Stimulated activated naive B cell treated with anti-CD40 and anti-IgM and Interleukin-4, amounts not matched to agents 10 μg/mL and 1 μg/mL and 100 μg/mL, for 72 hours (primary cell): ENCODE measurements around the gene ASNSD1.
"Not testable (repeated sequence)": the region's sequence is repeated elsewhere in the genome, so short reads cannot be mapped to it uniquely, and the experiment has no call there.

ENCODE experiments used
- ATAC-seq, 2 donors: fragments of 150-1000 bp; cut with Tn5 transposase; replicated peaks; 2 replicates each; pipeline ENCODE4 v1.10.0; 2021; ENCODE audit warnings: moderate library complexity in 1 of 2
- DNase-seq: peaks from one replicate; pipeline ENCODE4 v3.0.0; 2021
- H3K27ac Mint-ChIP-seq: one replicate; pipeline ENCODE4 v1.8.0; 2022; ENCODE audit warnings: mild to moderate bottlenecking, mixed read lengths
- H3K27me3 Mint-ChIP-seq, 2 donors: one replicate each; pipeline ENCODE4 v1.8.0; 2022; ENCODE audit warnings: mixed read lengths in 2 of 2
- H3K36me3 Mint-ChIP-seq, 2 donors: one replicate each; pipeline ENCODE4 v1.8.0; 2022; ENCODE audit warnings: mixed read lengths in 2 of 2, mild to moderate bottlenecking in 1 of 2
- H3K4me1 Mint-ChIP-seq, 2 donors: one replicate each; pipeline ENCODE4 v1.8.0; 2022; ENCODE audit warnings: mixed read lengths in 2 of 2, mild to moderate bottlenecking in 1 of 2
- H3K4me3 Mint-ChIP-seq, 2 donors: one replicate each; pipeline ENCODE4 v1.8.0; 2022; ENCODE audit warnings: mild to moderate bottlenecking in 2 of 2, mixed read lengths in 2 of 2, moderate library complexity in 1 of 2
- H3K9me3 Mint-ChIP-seq, 2 donors: one replicate each; pipeline ENCODE4 v1.8.0; 2022; ENCODE audit warnings: mixed read lengths in 2 of 2, mild to moderate bottlenecking in 1 of 2

ASNSD1 gene

GRCh38 chr2:189687796-189688195, 26.5 kb downstream of the ASNSD1 start:
- not testable (repeated sequence) for H3K4me3 Mint-ChIP-seq

GRCh38 chr2:189696223-189696622, 35.0 kb downstream of the ASNSD1 start:
- Mint-ChIP-seq H3K27me3 (no peaks in the 10 kb centered on the region), H3K4me1 (peaks cover 2 to 5% of the 10 kb centered on the region in 2 donors), H3K27ac (no peak overlapping the region), H3K4me3 (no peak overlapping the region), H3K36me3 (peaks cover 6 to 7% of the 10 kb centered on the region in 2 donors), H3K9me3 (no peaks in the 10 kb centered on the region)
- ATAC-seq (no peak), DNase-seq (no peak)

More at GRCh38 chr2:189687796-189688195, 26.5 kb downstream of the ASNSD1 start:
- DNase-seq, ATAC-seq, H3K27ac Mint-ChIP-seq, H3K27me3 Mint-ChIP-seq, H3K9me3 Mint-ChIP-seq: not testable (repeated sequence)
- Mint-ChIP-seq H3K4me1 (peaks cover 3 to 18% of the 10 kb centered on the region in 2 donors), H3K36me3 (peaks cover 0 to 27% of the 10 kb centered on the region in 2 donors)

- Mint-ChIP-seq H3K4me3 (peak overlapping the region; percentile 33 to 51), H3K9me3 (no peaks in the 10 kb centered on the region), H3K4me1 (peaks cover 2 to 5% of the 10 kb centered on the region in 2 donors), H3K27me3 (no peaks in the 10 kb centered on the region), H3K36me3 (peaks cover 5 to 6% of the 10 kb centered on the region in 2 donors), H3K27ac (no peak overlapping the region)
- ATAC-seq (peak; percentile 48 to 59), DNase-seq (no peak)
Measured at GRCh38 chr2:189698020-189698887, 37.0 kb downstream of the ASNSD1 start.

GRCh38 chr2:189700681-189701080, 39.4 kb downstream of the ASNSD1 start:
- Mint-ChIP-seq H3K4me1 (peaks cover 2 to 5% of the 10 kb centered on the region in 2 donors), H3K9me3 (no peaks in the 10 kb centered on the region), H3K36me3 (peaks cover 2 to 5% of the 10 kb centered on the region in 2 donors), H3K27ac (no peak overlapping the region), H3K4me3 (no peak overlapping the region), H3K27me3 (no peaks in the 10 kb centered on the region)
- no peak for ATAC-seq
- no peak for DNase-seq

GRCh38 chr2:189702071-189702470, 40.8 kb downstream of the ASNSD1 start:
- Mint-ChIP-seq H3K27ac (no peak overlapping the region), H3K27me3 (no peaks in the 10 kb centered on the region), H3K4me1 (peaks cover 2 to 5% of the 10 kb centered on the region in 2 donors), H3K9me3 (no peaks in the 10 kb centered on the region), H3K4me3 (no peak overlapping the region), H3K36me3 (peaks cover 2 to 5% of the 10 kb centered on the region in 2 donors)
- ATAC-seq (no peak), DNase-seq (no peak)

- ATAC-seq (no peak), DNase-seq (no peak)
- H3K27me3 Mint-ChIP-seq, result no peaks in the 10 kb centered on the region
- H3K4me1 Mint-ChIP-seq, result no peaks in the 10 kb centered on the region
- peaks cover 11 to 24% of the 10 kb centered on the region in 2 donors for H3K36me3 Mint-ChIP-seq
- no peaks in the 10 kb centered on the region for H3K9me3 Mint-ChIP-seq
- no peak overlapping the region for H3K4me3 Mint-ChIP-seq
- no peak overlapping the region for H3K27ac Mint-ChIP-seq
Measured at GRCh38 chr2:189709501-189710221, 48.4 kb downstream of the ASNSD1 start.

- not testable (repeated sequence) for H3K4me1 Mint-ChIP-seq, ATAC-seq, H3K27me3 Mint-ChIP-seq, H3K4me3 Mint-ChIP-seq, H3K27ac Mint-ChIP-seq, H3K9me3 Mint-ChIP-seq, DNase-seq
- peaks cover 11 to 12% of the 10 kb centered on the region in 2 donors for H3K36me3 Mint-ChIP-seq
Measured at GRCh38 chr2:189717593-189717992, 56.3 kb downstream of the ASNSD1 start.

GRCh38 chr2:189719571-189719970, 58.3 kb downstream of the ASNSD1 start:
- no peak overlapping the region for H3K27ac Mint-ChIP-seq
- H3K4me1 Mint-ChIP-seq, result no peaks in the 10 kb centered on the region
- no peak for DNase-seq
- H3K4me3 Mint-ChIP-seq, result no peak overlapping the region
- H3K27me3 Mint-ChIP-seq, result no peaks in the 10 kb centered on the region
- peaks cover 3 to 9% of the 10 kb centered on the region in 2 donors for H3K9me3 Mint-ChIP-seq
- ATAC-seq, result no peak
- H3K36me3 Mint-ChIP-seq, result peaks cover 7 to 10% of the 10 kb centered on the region in 2 donors
